Skeletal muscle cell (primary cell): Measurements from ENCODE around the gene GPR143.
A peak's percentile ranks its signal among the peaks of the same experiment; 100 is the strongest.

ENCODE experiments used
- DNase-seq: peaks from one replicate; pipeline ENCODE4 v3.0.0-alpha.2; 2010; ENCODE audit warnings: low read depth
- H3K4me3 ChIP-seq: 2 replicates; pipeline ENCODE4 v1.5.1; 2011; ENCODE audit warnings: low read depth, mild to moderate bottlenecking, control low read depth, low read length, moderate library complexity

Gene GPR143

GRCh38 chrX:9681011-9681410 lies 84.6 kb downstream of the GPR143 start:
- H3K4me3 ChIP-seq = no peak overlapping the region
- no peak for DNase-seq

DNA sequence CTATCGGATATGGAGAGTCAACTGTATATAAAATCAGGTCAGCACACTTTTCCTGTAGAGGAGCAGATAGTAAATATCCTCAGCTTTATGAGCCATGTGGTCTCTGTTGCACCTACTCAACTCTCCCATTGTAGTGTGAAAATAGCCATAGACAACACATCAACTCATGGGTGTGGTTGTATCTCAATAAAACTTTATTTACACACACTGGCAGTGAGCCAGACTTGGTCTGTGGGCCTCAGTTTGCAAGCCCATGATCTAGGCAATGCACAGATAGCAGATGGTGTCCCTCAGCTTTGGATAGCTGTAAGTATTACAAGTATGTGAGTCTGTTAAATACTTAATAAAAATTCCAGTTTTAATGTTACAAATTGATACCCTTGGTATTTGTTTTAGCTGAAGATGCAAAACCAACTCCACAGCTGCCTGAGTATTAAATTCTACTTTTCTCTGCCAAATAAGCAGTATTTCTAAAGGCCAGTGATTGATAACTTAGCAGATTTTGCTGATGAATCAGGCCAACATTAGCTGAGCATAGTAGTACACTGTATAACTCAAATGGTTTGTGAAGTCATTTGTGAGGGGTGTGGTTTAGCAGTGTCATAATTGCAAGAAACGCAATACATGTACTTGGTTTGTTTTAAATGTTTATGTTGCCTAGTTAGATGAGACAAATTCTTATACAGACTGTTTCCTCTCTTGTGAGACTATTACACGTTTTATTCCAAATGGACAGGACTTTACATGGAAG lies 87.3 kb downstream of the GPR143 start:
- DNase-seq = no peak

DNA sequence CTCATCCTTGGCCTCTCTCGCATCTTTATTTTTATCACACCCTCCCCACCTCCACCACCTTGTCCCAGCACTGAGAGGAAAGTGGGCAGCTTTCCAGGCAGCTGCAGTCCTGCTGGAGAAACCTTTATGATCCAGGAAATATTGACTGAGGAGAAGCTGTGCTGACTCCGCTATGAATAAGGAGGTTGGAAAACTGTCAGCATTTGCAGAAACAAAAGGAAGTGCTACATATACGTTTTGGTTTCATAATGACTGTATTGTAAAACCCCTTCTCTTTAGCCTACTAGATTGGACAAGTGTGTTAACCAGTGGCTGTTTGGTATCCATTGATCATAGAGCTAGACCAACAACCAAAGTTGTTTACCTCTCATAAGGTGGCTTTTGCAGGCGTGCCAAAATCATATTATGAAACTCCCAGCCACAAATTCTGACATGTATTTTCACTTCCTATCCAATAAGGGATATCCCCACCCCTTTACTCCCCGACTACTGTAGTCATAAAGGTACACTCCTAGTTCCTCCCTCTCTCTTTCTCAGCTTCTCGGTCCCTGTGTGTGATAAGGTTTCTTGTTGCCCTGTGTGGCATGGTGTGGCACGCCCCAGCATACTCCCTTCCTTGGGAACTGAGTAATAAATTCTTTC lies 88.4 kb downstream of the GPR143 start:
- no peak overlapping the region for H3K4me3 ChIP-seq
- DNase-seq = no peak

More for the DNA sequence above, 87.3 kb downstream of the GPR143 start:
- H3K4me3 ChIP-seq = no peak overlapping the region

DNA sequence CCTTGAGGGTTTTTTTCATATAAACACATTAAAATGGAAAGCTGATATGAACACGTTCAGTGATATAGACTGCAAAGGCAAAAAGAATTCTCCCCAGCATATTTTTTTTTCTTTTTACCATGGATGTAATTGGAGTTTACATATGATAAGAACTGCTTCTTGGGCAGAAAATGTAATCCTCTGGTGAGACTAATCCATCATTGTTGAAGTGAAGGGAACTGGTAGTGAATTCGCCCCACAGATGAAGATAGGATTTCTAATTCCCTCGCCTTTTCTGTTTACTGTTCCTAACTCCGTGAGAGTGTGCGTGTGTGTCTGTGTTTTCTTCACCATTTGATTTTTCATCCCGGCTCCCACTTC lies 88.9 kb downstream of the GPR143 start:
- H3K4me3 ChIP-seq = no peak overlapping the region
- no peak for DNase-seq

DNA sequence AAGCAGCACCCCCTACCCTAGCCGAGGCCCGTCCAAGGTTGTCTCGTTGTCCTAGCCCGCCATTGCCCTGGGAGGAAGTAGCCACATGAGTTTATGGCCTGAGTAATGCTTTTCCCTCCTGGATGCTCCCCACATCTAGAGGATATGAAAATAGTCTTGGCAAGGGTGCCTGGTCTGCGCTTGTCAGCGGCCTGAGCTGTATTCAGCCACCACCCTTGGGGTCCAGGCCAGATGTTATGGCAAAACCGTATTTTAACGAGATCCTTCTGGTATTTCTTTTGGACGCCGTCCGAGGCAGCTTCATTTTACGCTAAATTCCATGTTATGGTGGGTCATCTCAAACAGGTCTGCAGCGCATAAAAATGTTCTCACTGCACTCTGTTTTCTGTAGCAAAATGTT lies 89.3 kb downstream of the GPR143 start:
- H3K4me3 ChIP-seq = no peak overlapping the region
- peak; percentile 69 for DNase-seq
